Fibroblast of villous mesenchyme (primary cell): ENCODE results near the gene FOXN4. TPM values are rescaled to one million over a fixed set of nuclear protein-coding genes. Genes with fewer than 3 reads are reported as not detected.
"Not testable (repeated sequence)": the region's sequence is repeated elsewhere in the genome, so short reads cannot be mapped to it uniquely, and the experiment has no call there.

Source experiments
- DNase-seq: peaks from one replicate; pipeline ENCODE4 v3.0.0-alpha.2; 2010; ENCODE audit warnings: low read depth
- H3K4me3 ChIP-seq: 2 replicates; pipeline ENCODE4 v1.5.1; 2011; ENCODE audit warnings: low read depth, mild to moderate bottlenecking, low read length
- CTCF ChIP-seq: IDR thresholded peaks from 2 replicates; pipeline ENCODE4 v1.5.1; 2012; ENCODE audit warnings: low read depth, mild to moderate bottlenecking, low read length; ENCODE audit not compliant: insufficient read depth
- total RNA-seq: library from RNA; depleted of rRNA; stranded (reverse); fragments of >200 nt; gene quantifications from 2 replicates; pipeline ENCODE4 v1.2.3, GENCODE V29; 2012

The FOXN4 gene
- total RNA-seq, 1 donor: not detected

- H3K4me3 ChIP-seq: no peak overlapping the region
- TF ChIP-seq CTCF: no peak
- no peak for DNase-seq
Measured at GRCh38 chr12:109330282-109331230, 21.5 kb upstream of the FOXN4 start.

GRCh38 chr12:109329686-109330085 is 20.6 kb upstream of the FOXN4 start:
- no peak for DNase-seq
- TF ChIP-seq CTCF: no peak
- H3K4me3 ChIP-seq: no peak overlapping the region

- H3K4me3 ChIP-seq: no peak overlapping the region
- no peak for TF ChIP-seq CTCF
- no peak for DNase-seq
Measured at GRCh38 chr12:109329003-109329402, 19.9 kb upstream of the FOXN4 start.

GRCh38 chr12:109321294-109321693 is 12.2 kb upstream of the FOXN4 start:
- DNase-seq: not testable (repeated sequence)

GRCh38 chr12:109310247-109311125 is 1.4 kb upstream of the FOXN4 start:
- DNase-seq: no peak
- no peak overlapping the region for H3K4me3 ChIP-seq
- no peak for TF ChIP-seq CTCF

More at GRCh38 chr12:109321294-109321693, 12.2 kb upstream of the FOXN4 start:
- not testable (repeated sequence) for H3K4me3 ChIP-seq

GRCh38 chr12:109309381-109310246 is 530 bp upstream of the FOXN4 start:
- no peak for TF ChIP-seq CTCF
- DNase-seq: no peak
- H3K4me3 ChIP-seq: no peak overlapping the region
